ENCODE results near the gene POLD2.
A peak's percentile ranks its signal among the peaks of the same experiment; 100 is the strongest.
"Not testable (repeated sequence)": the region's sequence is repeated elsewhere in the genome, so short reads cannot be mapped to it uniquely, and the experiment has no call there.

POLD2 gene

GRCh38 chr7:44123190-44124003 lies at the start of gene POLD2:
Gene POLD2, minus strand, starts transcription at chr7:44123548. Its CDS starts 1,495 bp downstream, at chr7:44122053.
- DNase-seq = peak; percentile 99

GRCh38 chr7:44172803-44173424 lies 49.6 kb upstream of the POLD2 start:
- DNase-seq = peak; percentile 87

GRCh38 chr7:44172352-44172751 lies 49.0 kb upstream of the POLD2 start:
- no peak for DNase-seq

GRCh38 chr7:44171901-44172300 lies 48.6 kb upstream of the POLD2 start:
- not testable (repeated sequence) for DNase-seq

GRCh38 chr7:44167920-44168319 lies 44.6 kb upstream of the POLD2 start:
- no peak for DNase-seq

GRCh38 chr7:44163591-44163990 lies 40.2 kb upstream of the POLD2 start:
- no peak for DNase-seq

GRCh38 chr7:44162785-44163395 lies 39.5 kb upstream of the POLD2 start:
- no peak for DNase-seq

GRCh38 chr7:44162179-44162578 lies 38.8 kb upstream of the POLD2 start:
- DNase-seq = no peak

- DNase-seq = no peak
These were observed 38.0 kb upstream of the POLD2 start for GRCh38 chr7:44161371-44161770.

- DNase-seq = peak; percentile 23
These were observed 36.7 kb upstream of the POLD2 start for GRCh38 chr7:44159824-44160630.

- DNase-seq = no peak
These were observed 35.7 kb upstream of the POLD2 start for GRCh38 chr7:44158873-44159631.

GRCh38 chr7:44158096-44158872 lies 34.9 kb upstream of the POLD2 start:
- DNase-seq = peak; percentile 46

GRCh38 chr7:44157116-44158080 lies 34.0 kb upstream of the POLD2 start:
- no peak for DNase-seq

- no peak for DNase-seq
These were observed 33.2 kb upstream of the POLD2 start for GRCh38 chr7:44156453-44157010.

- no peak for DNase-seq
These were observed 32.1 kb upstream of the POLD2 start for GRCh38 chr7:44155191-44156185.

GRCh38 chr7:44154703-44155102 lies 31.4 kb upstream of the POLD2 start:
- no peak for DNase-seq

GRCh38 chr7:44153948-44154335 lies 30.6 kb upstream of the POLD2 start:
- DNase-seq = no peak
